ENCODE measurements around the gene SCYGR7.

Gene SCYGR7, protein sequence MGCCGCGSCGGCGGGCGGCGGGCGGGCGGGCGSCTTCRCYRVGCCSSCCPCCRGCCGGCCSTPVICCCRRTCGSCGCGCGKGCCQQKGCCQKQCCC

DNA sequence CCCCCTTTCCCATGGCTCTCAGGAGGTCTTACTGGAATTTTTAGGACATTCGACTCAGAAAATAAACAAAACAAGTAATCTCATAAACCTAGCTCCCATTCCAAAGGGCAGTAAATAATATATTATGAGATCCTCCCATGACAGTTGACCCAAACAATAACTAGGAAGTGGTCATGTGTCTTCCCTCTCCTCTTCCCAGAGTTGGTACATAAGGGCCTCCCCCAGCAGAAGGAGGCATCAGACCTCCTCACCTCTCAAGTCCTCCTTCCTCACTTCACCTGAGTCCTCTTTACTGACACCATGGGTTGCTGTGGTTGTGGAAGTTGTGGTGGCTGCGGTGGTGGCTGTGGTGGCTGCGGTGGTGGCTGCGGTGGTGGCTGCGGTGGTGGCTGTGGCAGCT, at the start of gene SCYGR7:
Gene SCYGR7 (plus strand): TSS at position 301 of the 400 bp plus-strand sequence. CDS start 0 bp downstream, at position 301.
- Histone ChIP-seq H3K27ac (no peak within 1 kb of the TSS), H4K20me1 (no peaks in the 10 kb centered on the region), H3K36me3 (no peaks in the 10 kb centered on the region), H3K27me3 (no peaks in the 10 kb centered on the region), H3K4me3 (no peak within 1 kb of the TSS), H3K4me1 (no peaks in the 10 kb centered on the region; a peak in 1 of 20 replicates), H3K4me2 (no peak within 1 kb of the TSS), H3K9me3 (replicated peaks in 1 of 11) (no peaks in the 10 kb centered on the region), H3K9ac (no peak within 1 kb of the TSS)
- no peak for TF ChIP-seq Cebpa-rat (IDR thresholded peaks at IDR 0.05)

DNA sequence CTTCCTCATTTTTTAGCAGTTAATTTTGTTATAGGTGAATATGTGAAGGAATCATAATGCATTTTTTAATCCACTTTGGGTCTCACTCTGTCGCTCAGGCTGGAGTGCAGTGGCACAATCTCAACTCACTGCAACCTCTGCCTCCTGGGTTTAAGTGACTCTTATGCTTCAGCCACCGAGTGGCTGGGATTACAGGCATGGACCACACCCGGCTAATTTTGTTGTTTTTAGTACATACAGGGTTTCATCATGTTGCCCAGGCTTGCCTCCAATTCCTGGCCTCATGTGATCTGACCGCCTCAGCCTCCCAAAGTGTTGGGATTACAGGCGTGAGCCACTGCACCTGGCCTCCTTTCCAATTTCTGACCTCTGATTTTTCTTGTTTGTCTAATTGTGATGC, 43.9 kb upstream of the SCYGR7 start:
- Histone ChIP-seq H3K9me3 (replicated peaks in 1 of 11) (no peaks in the 10 kb centered on the region), H3K9ac (no peak overlapping the region), H3K36me3 (no peaks in the 10 kb centered on the region), H3K27me3 (no peaks in the 10 kb centered on the region), H4K20me1 (no peaks in the 10 kb centered on the region), H3K4me2 (no peak overlapping the region), H3K4me3 (no peak overlapping the region), H3K27ac (no peak overlapping the region), H3K4me1 (no peaks in the 10 kb centered on the region)
- no peak for TF ChIP-seq Cebpa-rat (IDR thresholded peaks at IDR 0.05)

DNA sequence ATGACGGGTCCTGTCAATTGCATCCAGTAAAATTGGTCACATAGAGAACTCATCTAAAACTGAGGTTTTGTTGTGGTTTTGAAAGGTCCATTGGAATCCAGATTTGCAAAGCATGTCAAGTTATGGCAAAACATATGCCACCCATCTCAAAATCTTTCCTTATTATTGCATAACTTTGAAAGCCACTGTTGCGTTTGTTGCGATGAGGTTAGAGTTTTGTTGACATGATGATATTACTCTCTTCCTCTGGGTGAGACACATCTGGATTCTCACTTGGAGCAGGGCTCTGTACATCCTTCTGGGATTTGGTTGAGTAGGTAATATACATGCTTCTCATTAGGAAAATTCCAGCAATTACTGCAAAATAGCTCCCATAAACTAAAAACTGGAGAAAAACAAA, 40.9 kb upstream of the SCYGR7 start:
- TF ChIP-seq Cebpa-rat (IDR thresholded peaks at IDR 0.05) = peak in 2 of 11 experiments; percentile 14 to 51; a peak in 2 of 22 replicates
- H3K27me3 ChIP-seq = no peaks in the 10 kb centered on the region
- H3K4me2 ChIP-seq = no peak overlapping the region
- H4K20me1 ChIP-seq = no peaks in the 10 kb centered on the region
- H3K9me3 ChIP-seq (replicated peaks in 1 of 11) = no peaks in the 10 kb centered on the region
- H3K9ac ChIP-seq = no peak overlapping the region
- no peak overlapping the region for H3K4me3 ChIP-seq
- no peaks in the 10 kb centered on the region for H3K36me3 ChIP-seq
- H3K27ac ChIP-seq = no peak overlapping the region
- no peaks in the 10 kb centered on the region for H3K4me1 ChIP-seq

DNA sequence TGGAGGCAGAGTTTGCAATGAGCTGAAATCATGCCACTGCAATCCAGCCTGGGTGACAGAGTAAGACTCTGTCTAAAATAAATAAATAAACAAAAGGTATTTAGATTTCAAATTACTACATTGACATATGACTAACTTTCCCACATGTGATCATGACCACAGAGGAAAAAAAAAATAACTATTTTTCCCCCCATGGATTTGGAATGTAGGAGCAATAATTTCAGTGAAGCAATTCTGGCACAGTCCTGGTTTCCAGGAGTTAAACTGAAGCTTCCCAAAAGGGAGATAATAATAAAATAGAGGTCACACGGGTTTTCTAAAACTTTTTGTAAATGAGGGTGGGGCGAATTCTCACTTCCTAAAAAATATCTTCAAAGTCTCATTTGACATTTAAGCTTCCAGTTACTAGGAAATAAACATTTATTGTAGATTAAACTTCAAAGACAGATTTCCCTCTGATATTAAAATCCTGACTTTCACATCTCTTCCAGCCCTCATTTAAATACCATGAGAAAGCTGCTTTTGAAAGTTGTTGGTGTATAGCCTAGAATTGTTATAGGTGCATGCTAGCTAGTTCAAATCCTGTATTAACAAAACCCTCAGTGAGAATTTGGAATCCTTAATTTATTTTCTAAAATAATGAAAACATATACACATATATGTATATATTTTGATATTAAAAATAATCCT, 31.0 kb upstream of the SCYGR7 start:
- H3K27ac ChIP-seq = no peak overlapping the region
- H3K4me2 ChIP-seq = peak overlapping the region in 3 of 11 experiments; percentile 43 to 62 (median 59); a peak in 5 of 22 replicates
- no peak for TF ChIP-seq Cebpa-rat (IDR thresholded peaks at IDR 0.05)
- H3K36me3 ChIP-seq = no peaks in the 10 kb centered on the region
- no peaks in the 10 kb centered on the region for H4K20me1 ChIP-seq
- H3K27me3 ChIP-seq = no peaks in the 10 kb centered on the region
- H3K9me3 ChIP-seq (replicated peaks in 1 of 11) = peaks cover 0 to 1% (median 0%) of the 10 kb centered on the region in 11 experiments; a peak in 1 of 22 replicates
- no peak overlapping the region for H3K4me3 ChIP-seq
- peaks cover 0 to 13% (median 10%) of the 10 kb centered on the region in 10 experiments; a peak in 14 of 20 replicates for H3K4me1 ChIP-seq
- H3K9ac ChIP-seq = no peak overlapping the region

DNA sequence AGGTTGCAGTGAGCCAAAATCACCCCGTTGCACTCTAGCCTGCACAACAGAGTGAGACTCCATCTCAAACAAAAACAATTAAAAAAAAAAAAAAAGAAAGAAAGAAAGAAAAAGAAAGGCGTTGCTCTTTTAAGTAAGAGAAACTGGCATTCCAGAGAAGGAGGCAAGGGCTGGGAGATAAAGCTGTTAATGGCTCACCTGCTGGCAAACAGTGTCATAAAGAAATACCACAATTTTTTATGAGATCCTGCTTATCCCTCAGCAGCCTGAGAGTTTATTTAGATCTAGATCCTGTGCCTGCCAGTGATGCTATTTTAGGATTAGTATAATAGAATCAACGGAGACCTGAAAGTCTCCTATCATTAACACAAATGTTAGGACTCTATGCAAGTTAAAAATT, 26.6 kb upstream of the SCYGR7 start:
- H3K27me3 ChIP-seq = no peaks in the 10 kb centered on the region
- no peak overlapping the region for H3K27ac ChIP-seq
- no peak overlapping the region for H3K9ac ChIP-seq
- peaks cover 0 to 13% (median 9%) of the 10 kb centered on the region in 10 experiments; a peak in 14 of 20 replicates for H3K4me1 ChIP-seq
- no peak overlapping the region for H3K4me2 ChIP-seq
- H3K36me3 ChIP-seq = no peaks in the 10 kb centered on the region
- H3K4me3 ChIP-seq = no peak overlapping the region
- H3K9me3 ChIP-seq (replicated peaks in 1 of 11) = peaks cover 0 to 7% (median 0%) of the 10 kb centered on the region in 11 experiments; a peak in 1 of 22 replicates
- H4K20me1 ChIP-seq = no peaks in the 10 kb centered on the region
- TF ChIP-seq Cebpa-rat (IDR thresholded peaks at IDR 0.05) = no peak

DNA sequence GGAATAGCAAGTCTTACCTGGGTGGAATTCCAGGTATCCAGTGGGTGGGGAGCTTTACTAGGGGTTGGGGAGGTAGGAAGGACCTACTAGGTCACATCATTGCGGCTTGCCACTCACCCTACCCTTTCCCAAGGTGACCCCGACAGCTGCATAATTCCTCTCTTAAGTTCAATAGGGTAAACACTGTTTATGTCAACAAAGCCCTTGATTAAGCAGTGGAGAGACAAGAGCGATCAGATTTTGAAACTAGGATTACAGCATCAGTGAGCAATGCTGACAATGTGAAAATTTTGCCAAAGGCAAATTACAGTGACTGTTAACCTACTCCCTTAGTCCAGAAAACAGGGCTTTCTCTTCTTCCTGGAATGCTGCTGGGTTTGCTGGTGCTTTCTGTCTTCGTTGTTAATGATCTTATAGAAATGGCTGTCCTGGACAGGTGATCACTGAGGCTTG, 24.8 kb upstream of the SCYGR7 start:
- H3K27ac ChIP-seq = no peak overlapping the region
- no peak overlapping the region for H3K4me2 ChIP-seq
- no peak overlapping the region for H3K9ac ChIP-seq
- peaks cover 0 to 11% (median 4%) of the 10 kb centered on the region in 10 experiments; a peak in 9 of 20 replicates for H3K4me1 ChIP-seq
- no peaks in the 10 kb centered on the region for H3K36me3 ChIP-seq
- peaks cover 0 to 7% (median 0%) of the 10 kb centered on the region in 11 experiments; a peak in 1 of 22 replicates for H3K9me3 ChIP-seq (replicated peaks in 1 of 11)
- TF ChIP-seq Cebpa-rat (IDR thresholded peaks at IDR 0.05) = no peak
- no peak overlapping the region for H3K4me3 ChIP-seq
- no peaks in the 10 kb centered on the region for H4K20me1 ChIP-seq
- no peaks in the 10 kb centered on the region for H3K27me3 ChIP-seq

DNA sequence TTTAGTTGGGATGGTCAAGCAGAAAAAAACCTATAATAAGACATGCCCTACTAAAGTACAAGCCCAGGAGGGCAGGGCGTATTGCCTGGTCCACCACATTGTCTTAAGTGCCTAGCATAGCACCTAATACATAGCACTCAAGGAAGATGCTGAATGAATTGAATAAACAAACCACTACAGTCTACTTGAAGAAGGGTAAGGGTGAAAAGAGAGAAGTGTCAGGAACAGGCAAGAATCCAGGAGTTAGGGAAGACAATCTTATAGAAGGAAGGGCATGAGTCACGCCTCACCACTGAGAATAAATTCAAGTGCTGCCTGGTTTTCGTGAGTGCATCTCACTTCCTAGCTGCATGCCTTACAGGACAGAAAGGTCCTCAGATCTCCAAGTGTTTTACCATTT, 24.2 kb upstream of the SCYGR7 start:
- Histone ChIP-seq H3K27me3 (no peaks in the 10 kb centered on the region), H4K20me1 (no peaks in the 10 kb centered on the region), H3K36me3 (no peaks in the 10 kb centered on the region), H3K9ac (no peak overlapping the region), H3K4me3 (no peak overlapping the region), H3K4me2 (no peak overlapping the region), H3K27ac (no peak overlapping the region), H3K9me3 (replicated peaks in 1 of 11) (peaks cover 0 to 7% (median 0%) of the 10 kb centered on the region in 11 experiments; a peak in 1 of 22 replicates), H3K4me1 (peaks cover 0 to 5% (median 1%) of the 10 kb centered on the region in 10 experiments; a peak in 9 of 20 replicates)
- no peak for TF ChIP-seq Cebpa-rat (IDR thresholded peaks at IDR 0.05)

DNA sequence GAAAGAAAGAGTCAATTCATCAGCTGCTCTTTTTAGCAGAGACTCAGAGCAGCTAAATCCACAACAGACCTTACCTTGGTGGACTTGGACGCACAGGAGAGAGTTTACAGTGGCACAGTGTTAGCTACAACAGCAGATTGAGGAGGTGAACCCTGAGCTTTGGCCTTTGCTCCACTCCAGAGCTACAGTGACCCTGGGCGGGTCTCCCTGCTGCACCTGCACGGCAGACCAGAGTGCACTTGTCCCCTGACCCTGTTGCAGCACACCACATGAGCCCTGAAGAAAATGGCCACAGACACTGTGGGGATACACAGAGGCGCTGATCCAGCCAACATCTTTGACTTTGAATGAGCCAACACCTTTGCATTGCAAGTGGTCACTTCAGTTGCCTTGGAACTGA, 21.3 kb upstream of the SCYGR7 start:
- Histone ChIP-seq H3K27me3 (no peaks in the 10 kb centered on the region), H3K9me3 (replicated peaks in 1 of 11) (peaks cover 0 to 7% (median 0%) of the 10 kb centered on the region in 11 experiments; a peak in 1 of 22 replicates), H3K4me2 (no peak overlapping the region), H3K27ac (no peak overlapping the region), H3K36me3 (no peaks in the 10 kb centered on the region), H3K4me3 (no peak overlapping the region), H3K9ac (no peak overlapping the region), H3K4me1 (no peaks in the 10 kb centered on the region), H4K20me1 (no peaks in the 10 kb centered on the region)
- TF ChIP-seq Cebpa-rat (IDR thresholded peaks at IDR 0.05) = no peak

DNA sequence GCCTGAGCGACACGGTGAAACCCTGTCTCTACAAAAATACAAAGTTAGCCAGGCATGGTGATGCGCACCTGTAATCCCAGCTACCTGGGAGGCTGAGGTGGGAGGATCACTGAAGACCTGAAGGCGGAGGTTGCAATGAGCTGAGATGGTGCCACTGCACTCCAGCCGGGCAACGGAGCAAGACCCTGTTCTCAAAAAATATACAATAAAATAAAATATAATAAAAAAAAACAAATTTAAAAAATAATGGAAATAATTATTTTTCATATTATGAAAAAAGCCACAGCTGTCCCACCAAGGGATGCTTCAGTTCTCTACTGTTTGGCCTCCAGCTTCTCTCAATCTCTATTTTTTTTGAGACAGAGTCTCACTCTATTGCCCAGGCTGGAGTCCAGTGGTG, 20.7 kb upstream of the SCYGR7 start:
- TF ChIP-seq Cebpa-rat (IDR thresholded peaks at IDR 0.05) = no peak
- Histone ChIP-seq H3K36me3 (no peaks in the 10 kb centered on the region), H4K20me1 (no peaks in the 10 kb centered on the region), H3K4me3 (no peak overlapping the region), H3K4me1 (no peaks in the 10 kb centered on the region), H3K27me3 (no peaks in the 10 kb centered on the region), H3K4me2 (no peak overlapping the region), H3K9ac (no peak overlapping the region), H3K27ac (no peak overlapping the region), H3K9me3 (replicated peaks in 1 of 11) (peaks cover 0 to 3% (median 0%) of the 10 kb centered on the region in 11 experiments; a peak in 1 of 22 replicates)

DNA sequence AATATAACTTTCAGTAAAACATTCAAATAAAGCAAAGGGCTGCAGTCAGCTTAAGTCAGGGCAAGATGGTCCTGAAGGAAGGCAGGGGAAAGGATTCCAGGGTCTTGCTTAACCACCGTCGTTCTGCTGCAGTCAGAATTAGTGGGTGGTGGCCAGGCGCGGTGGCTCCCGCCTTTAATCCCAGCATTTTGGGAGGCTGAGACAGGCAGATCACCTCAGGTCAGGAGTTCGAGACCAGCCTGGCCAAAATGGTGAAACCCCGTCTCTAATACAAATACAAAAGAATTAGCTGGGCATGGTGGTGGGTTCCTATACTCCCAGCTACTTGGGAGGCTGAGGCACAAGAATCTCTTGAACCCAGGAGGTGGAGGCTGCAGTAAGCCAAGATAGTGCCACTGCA, 17.1 kb upstream of the SCYGR7 start:
- Histone ChIP-seq H3K4me3 (no peak overlapping the region), H4K20me1 (no peaks in the 10 kb centered on the region), H3K36me3 (no peaks in the 10 kb centered on the region), H3K4me1 (no peaks in the 10 kb centered on the region), H3K27me3 (no peaks in the 10 kb centered on the region), H3K9me3 (replicated peaks in 1 of 11) (no peaks in the 10 kb centered on the region), H3K9ac (no peak overlapping the region), H3K4me2 (no peak overlapping the region), H3K27ac (no peak overlapping the region)
- no peak for TF ChIP-seq Cebpa-rat (IDR thresholded peaks at IDR 0.05)
